Measurements from ENCODE around the gene FAM167B.

FAM167B gene

DNA sequence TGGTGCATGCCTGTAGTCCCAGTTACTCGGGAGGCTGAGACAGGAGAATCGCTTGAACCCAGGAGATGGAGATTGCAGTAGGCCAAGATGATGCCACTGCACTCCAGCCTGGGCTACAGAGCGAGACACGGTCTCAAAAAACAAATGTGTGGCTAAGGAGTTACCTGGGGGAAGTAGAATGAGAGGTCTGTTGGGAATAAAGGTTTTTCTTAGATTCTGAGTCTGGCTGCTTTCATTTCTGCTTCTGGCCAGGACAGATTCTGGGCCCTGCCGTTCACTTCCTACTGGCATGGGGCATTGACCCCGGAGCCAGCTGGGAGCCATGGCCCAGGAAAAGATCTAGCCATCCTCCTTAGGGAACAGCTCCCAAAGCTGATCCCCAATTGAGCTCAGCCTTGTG lies 38.6 kb upstream of the FAM167B start:
- H3K9me3 ChIP-seq (ENCODE audit: control insufficient read depth in 1 of 2, low read length in 2 of 2), result no peaks in the 10 kb centered on the region
- no peaks in the 10 kb centered on the region for H3K36me3 ChIP-seq (ENCODE audit: control insufficient read depth in 1 of 2, insufficient read depth in 2 of 2, low read length in 2 of 2)
- H3K27me3 ChIP-seq (ENCODE audit: low read depth, low read length), result no peaks in the 10 kb centered on the region
- no peak overlapping the region for H3K4me3 ChIP-seq (ENCODE audit: low read depth in 1 of 2, low read length in 2 of 2)
- H3K27ac ChIP-seq (ENCODE audit: low read length), result no peak overlapping the region
- peaks cover 7 to 18% of the 10 kb centered on the region in 2 donors for H3K4me1 ChIP-seq (ENCODE audit: control insufficient read depth in 1 of 2, insufficient read depth in 2 of 2, low read length in 2 of 2)

- Histone ChIP-seq H3K4me3 (ENCODE audit: low read depth in 1 of 2, low read length in 2 of 2) (no peak within 1 kb of the TSS), H3K4me1 (ENCODE audit: control insufficient read depth in 1 of 2, insufficient read depth in 2 of 2, low read length in 2 of 2) (peaks cover 7 to 18% of the 10 kb centered on the region in 2 donors), H3K36me3 (ENCODE audit: control insufficient read depth in 1 of 2, insufficient read depth in 2 of 2, low read length in 2 of 2) (no peaks in the 10 kb centered on the region), H3K27me3 (ENCODE audit: low read depth, low read length) (no peaks in the 10 kb centered on the region), H3K27ac (ENCODE audit: low read length) (no peak within 1 kb of the TSS), H3K9me3 (ENCODE audit: control insufficient read depth in 1 of 2, low read length in 2 of 2) (no peaks in the 10 kb centered on the region)
These were observed 38.1 kb upstream of the FAM167B start, which contains the start of gene DCDC2B for GRCh38 chr1:32208891-32209328. TSS of gene DCDC2B (plus strand) at chr1:32209089. CDS start at chr1:32209094, 5 bp downstream.

DNA sequence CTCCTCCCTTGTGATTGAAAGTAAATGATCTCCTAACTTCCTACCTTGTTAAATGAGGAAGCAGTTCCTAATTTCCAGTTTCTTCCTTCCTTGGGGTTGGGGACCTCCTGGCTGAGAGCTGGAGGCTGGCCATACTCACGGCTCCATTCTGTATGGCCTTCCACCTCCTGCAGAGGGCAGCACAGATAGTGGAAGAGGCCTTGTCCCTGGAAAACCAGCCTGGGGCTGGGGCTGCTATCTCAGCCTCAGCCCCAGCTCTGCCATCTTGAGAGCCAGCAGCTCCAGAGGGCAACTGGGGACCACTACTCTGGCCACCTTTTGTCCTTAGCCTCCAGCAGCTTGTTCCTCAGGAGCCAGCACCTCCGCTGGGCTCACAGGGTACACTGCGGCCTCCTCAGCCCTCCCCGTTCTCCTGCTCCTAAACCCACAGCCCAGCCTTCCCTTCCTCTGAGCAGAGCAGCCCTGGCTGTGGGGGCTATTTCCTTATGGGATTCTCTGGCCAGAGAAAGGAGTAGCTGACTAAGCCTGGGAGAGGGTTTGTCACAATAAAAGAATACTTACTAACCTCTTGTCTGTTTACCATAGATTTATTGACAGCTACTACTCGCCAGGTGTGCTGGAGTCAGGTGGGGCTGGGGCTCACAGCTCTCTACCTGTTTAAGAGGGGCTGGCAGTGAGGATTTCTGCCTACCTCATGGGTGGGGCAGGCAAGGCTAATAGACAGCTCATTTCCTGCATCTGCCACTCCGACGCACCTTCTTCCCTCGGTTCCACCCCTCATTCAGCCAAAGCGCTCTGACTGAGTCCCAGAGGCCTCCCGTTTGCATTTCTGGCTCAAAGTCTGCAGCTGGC lies 31.2 kb upstream of the FAM167B start:
- peaks cover 35 to 40% of the 10 kb centered on the region in 2 donors for H3K36me3 ChIP-seq (ENCODE audit: control insufficient read depth in 1 of 2, insufficient read depth in 2 of 2, low read length in 2 of 2)
- no peaks in the 10 kb centered on the region for H3K9me3 ChIP-seq (ENCODE audit: control insufficient read depth in 1 of 2, low read length in 2 of 2)
- peak overlapping the region; percentile 20 for H3K27ac ChIP-seq (ENCODE audit: low read length)
- no peak overlapping the region for H3K4me3 ChIP-seq (ENCODE audit: low read depth in 1 of 2, low read length in 2 of 2)
- no peaks in the 10 kb centered on the region for H3K27me3 ChIP-seq (ENCODE audit: low read depth, low read length)
- H3K4me1 ChIP-seq (ENCODE audit: control insufficient read depth in 1 of 2, insufficient read depth in 2 of 2, low read length in 2 of 2), result peaks cover 1 to 3% of the 10 kb centered on the region in 2 donors

- Histone ChIP-seq H3K9me3 (ENCODE audit: control insufficient read depth in 1 of 2, low read length in 2 of 2) (no peaks in the 10 kb centered on the region), H3K27me3 (ENCODE audit: low read depth, low read length) (no peaks in the 10 kb centered on the region), H3K27ac (ENCODE audit: low read length) (peak overlapping the region; percentile 20), H3K4me3 (ENCODE audit: low read depth in 1 of 2, low read length in 2 of 2) (no peak overlapping the region), H3K36me3 (ENCODE audit: control insufficient read depth in 1 of 2, insufficient read depth in 2 of 2, low read length in 2 of 2) (peaks cover 35 to 40% of the 10 kb centered on the region in 2 donors), H3K4me1 (ENCODE audit: control insufficient read depth in 1 of 2, insufficient read depth in 2 of 2, low read length in 2 of 2) (peaks cover 8 to 10% of the 10 kb centered on the region in 2 donors)
These were observed 30.5 kb upstream of the FAM167B start for GRCh38 chr1:32216566-32216965.

DNA sequence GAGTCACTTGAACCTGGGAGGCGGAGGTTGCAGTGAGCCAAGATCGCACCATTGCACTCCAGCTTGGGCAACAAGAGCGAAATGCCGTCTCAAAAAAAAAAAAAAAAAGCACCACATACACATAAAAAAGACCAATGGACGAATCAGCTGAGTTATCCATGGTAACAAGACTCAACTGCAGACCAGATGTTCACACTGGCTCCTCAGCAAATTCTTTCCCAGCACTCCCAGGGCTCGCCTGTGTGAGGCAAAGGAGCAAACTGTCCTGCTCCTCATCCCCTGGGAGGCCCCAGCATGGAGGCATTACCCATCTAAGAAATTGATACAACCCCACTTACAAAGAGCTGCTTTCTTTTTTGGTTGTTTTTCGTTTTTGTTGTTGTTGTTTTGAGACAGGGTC lies 28.0 kb upstream of the FAM167B start:
- peaks cover 39 to 40% of the 10 kb centered on the region in 2 donors for H3K36me3 ChIP-seq (ENCODE audit: control insufficient read depth in 1 of 2, insufficient read depth in 2 of 2, low read length in 2 of 2)
- no peaks in the 10 kb centered on the region for H3K27me3 ChIP-seq (ENCODE audit: low read depth, low read length)
- no peak overlapping the region for H3K27ac ChIP-seq (ENCODE audit: low read length)
- no peak overlapping the region for H3K4me3 ChIP-seq (ENCODE audit: low read depth in 1 of 2, low read length in 2 of 2)
- no peaks in the 10 kb centered on the region for H3K9me3 ChIP-seq (ENCODE audit: control insufficient read depth in 1 of 2, low read length in 2 of 2)
- H3K4me1 ChIP-seq (ENCODE audit: control insufficient read depth in 1 of 2, insufficient read depth in 2 of 2, low read length in 2 of 2), result peaks cover 15 to 24% of the 10 kb centered on the region in 2 donors

DNA sequence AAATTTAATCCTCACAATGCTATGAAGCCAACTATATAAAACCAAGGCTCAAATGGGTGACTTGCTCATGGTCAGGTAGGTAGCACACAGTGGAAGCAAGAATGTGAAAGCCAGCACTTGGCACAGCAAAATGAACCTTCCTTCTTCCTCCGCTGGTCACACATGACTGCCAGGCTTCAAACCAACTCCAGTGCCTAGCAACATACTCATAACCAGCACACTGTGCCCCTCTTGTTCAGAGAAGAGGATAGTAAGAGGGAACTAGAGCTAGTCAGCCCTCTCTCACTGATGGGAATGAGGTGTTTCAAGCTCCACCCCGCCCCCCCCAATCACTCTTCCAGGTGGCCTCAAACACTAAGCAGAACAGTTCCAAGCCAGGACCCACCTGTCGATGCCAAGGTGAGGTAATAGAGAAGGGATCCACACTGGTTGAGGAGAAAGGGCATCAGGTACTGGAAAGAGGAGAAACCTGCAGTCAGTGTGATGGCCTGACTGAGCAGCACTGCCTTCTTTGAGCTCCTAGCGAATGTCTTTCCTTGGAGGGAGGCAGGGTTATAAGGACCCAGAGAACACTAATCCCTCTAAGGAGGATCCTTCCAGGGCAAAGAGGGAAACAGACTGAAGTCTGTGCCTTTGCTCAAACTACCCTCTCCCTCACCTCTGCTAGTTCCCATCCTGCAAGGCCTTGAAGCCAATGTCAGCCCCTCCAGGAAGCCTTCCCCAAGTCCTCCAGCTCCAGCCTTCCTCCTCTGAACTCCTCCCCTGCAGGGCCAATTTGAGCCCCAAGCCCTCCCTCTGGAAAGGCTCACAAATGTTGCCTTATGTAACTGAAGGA lies 26.1 kb upstream of the FAM167B start:
- H3K27me3 ChIP-seq (ENCODE audit: low read depth, low read length), result no peaks in the 10 kb centered on the region
- peak overlapping the region; percentile 100 for H3K27ac ChIP-seq (ENCODE audit: low read length)
- no peaks in the 10 kb centered on the region for H3K9me3 ChIP-seq (ENCODE audit: control insufficient read depth in 1 of 2, low read length in 2 of 2)
- peaks cover 16 to 27% of the 10 kb centered on the region in 2 donors for H3K4me1 ChIP-seq (ENCODE audit: control insufficient read depth in 1 of 2, insufficient read depth in 2 of 2, low read length in 2 of 2)
- H3K4me3 ChIP-seq (ENCODE audit: low read depth in 1 of 2, low read length in 2 of 2), result peak overlapping the region; percentile 68 to 98
- peaks cover 23 to 36% of the 10 kb centered on the region in 2 donors for H3K36me3 ChIP-seq (ENCODE audit: control insufficient read depth in 1 of 2, insufficient read depth in 2 of 2, low read length in 2 of 2)

GRCh38 chr1:32221581-32221979 lies 25.4 kb upstream of the FAM167B start:
- H3K27ac ChIP-seq (ENCODE audit: low read length), result peak overlapping the region; percentile 100
- H3K36me3 ChIP-seq (ENCODE audit: control insufficient read depth in 1 of 2, insufficient read depth in 2 of 2, low read length in 2 of 2), result peaks cover 23 to 34% of the 10 kb centered on the region in 2 donors

DNA sequence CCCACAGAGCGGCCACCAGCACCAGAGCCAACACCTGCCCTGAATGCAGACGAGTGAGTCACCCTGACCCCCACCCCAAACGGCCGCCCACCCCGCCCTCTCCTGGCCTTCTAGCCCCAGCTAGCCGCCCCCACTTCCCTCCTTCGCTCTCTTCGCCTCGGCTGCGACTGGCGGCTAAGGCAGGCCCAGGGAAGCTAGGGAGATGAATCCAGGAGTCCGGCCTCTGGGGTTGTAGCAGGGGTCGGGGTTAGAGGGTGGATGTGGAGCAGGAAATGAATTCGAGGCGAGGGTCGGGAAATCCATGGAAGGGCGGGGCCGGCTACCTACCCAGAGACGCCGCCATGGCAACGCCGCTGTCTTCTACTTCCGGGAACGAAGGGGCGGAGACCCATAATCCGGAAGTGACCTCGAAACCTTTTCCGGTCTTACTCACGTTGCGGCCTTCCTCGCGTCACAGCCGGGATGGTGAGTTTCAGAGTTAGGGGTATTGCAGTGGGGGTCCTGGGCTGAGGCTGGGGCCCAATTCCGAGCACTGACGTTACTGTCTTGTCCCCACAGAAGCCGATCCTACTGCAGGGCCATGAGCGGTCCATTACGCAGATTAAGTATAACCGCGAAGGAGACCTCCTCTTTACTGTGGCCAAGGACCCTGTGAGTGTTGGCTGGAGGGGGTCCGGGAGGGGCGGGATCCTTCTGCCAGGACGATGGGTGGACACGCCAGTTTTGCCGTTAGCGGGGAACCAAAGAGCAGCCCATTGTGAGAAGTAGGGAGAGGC lies 24.9 kb upstream of the FAM167B start, which contains the start of the genes EIF3I and TMEM234:
Gene EIF3I (plus strand): TSS at position 428 of the 776 bp plus-strand sequence. CDS start 35 bp downstream, at position 463.
Gene TMEM234 (minus strand): TSS at position 374 of the 776 bp plus-strand sequence. CDS start 31 bp downstream, at position 343.
- Histone ChIP-seq H3K36me3 (ENCODE audit: control insufficient read depth in 1 of 2, insufficient read depth in 2 of 2, low read length in 2 of 2) (peaks cover 18 to 28% of the 10 kb centered on the region in 2 donors), H3K4me1 (ENCODE audit: control insufficient read depth in 1 of 2, insufficient read depth in 2 of 2, low read length in 2 of 2) (peaks cover 16 to 27% of the 10 kb centered on the region in 2 donors), H3K27ac (ENCODE audit: low read length) (peak within 1 kb of the TSS; percentile 100)

More at GRCh38 chr1:32221581-32221979, 25.4 kb upstream of the FAM167B start:
- Histone ChIP-seq H3K4me1 (ENCODE audit: control insufficient read depth in 1 of 2, insufficient read depth in 2 of 2, low read length in 2 of 2) (peaks cover 16 to 27% of the 10 kb centered on the region in 2 donors), H3K4me3 (ENCODE audit: low read depth in 1 of 2, low read length in 2 of 2) (peak overlapping the region; percentile 68 to 98), H3K9me3 (ENCODE audit: control insufficient read depth in 1 of 2, low read length in 2 of 2) (no peaks in the 10 kb centered on the region), H3K27me3 (ENCODE audit: low read depth, low read length) (no peaks in the 10 kb centered on the region)

GRCh38 chr1:32223683-32224082 lies 23.3 kb upstream of the FAM167B start:
- Histone ChIP-seq H3K27ac (ENCODE audit: low read length) (no peak overlapping the region), H3K27me3 (ENCODE audit: low read depth, low read length) (no peaks in the 10 kb centered on the region), H3K4me3 (ENCODE audit: low read depth in 1 of 2, low read length in 2 of 2) (peak overlapping the region; percentile 21 to 68), H3K36me3 (ENCODE audit: control insufficient read depth in 1 of 2, insufficient read depth in 2 of 2, low read length in 2 of 2) (peaks cover 28 to 30% of the 10 kb centered on the region in 2 donors), H3K4me1 (ENCODE audit: control insufficient read depth in 1 of 2, insufficient read depth in 2 of 2, low read length in 2 of 2) (peaks cover 16 to 27% of the 10 kb centered on the region in 2 donors), H3K9me3 (ENCODE audit: control insufficient read depth in 1 of 2, low read length in 2 of 2) (no peaks in the 10 kb centered on the region)

More for the DNA sequence above, 24.9 kb upstream of the FAM167B start, which contains the start of the genes EIF3I and TMEM234:
- Histone ChIP-seq H3K4me3 (ENCODE audit: low read depth in 1 of 2, low read length in 2 of 2) (peak within 1 kb of the TSS; percentile 68 to 98), H3K9me3 (ENCODE audit: control insufficient read depth in 1 of 2, low read length in 2 of 2) (no peaks in the 10 kb centered on the region), H3K27me3 (ENCODE audit: low read depth, low read length) (no peaks in the 10 kb centered on the region)

DNA sequence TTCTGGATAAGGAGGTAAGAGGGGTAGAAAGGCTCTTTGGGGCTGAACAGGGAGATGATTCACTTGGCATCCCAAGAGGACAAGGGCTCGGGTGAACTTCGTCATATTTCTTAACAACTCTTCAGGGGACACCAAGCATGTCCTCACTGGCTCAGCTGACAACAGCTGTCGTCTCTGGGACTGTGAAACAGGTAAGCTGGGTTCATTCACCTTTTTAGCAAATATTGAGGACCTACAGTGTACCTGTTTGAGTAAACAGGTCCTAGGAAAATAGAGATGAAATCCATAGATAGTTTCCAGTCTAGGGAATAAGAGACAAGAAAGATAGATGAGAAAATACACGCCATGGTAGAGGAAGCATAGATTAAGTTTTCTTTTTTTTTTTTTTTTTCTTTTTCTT lies 22.7 kb upstream of the FAM167B start:
- Histone ChIP-seq H3K27me3 (ENCODE audit: low read depth, low read length) (no peaks in the 10 kb centered on the region), H3K4me3 (ENCODE audit: low read depth in 1 of 2, low read length in 2 of 2) (no peak overlapping the region), H3K9me3 (ENCODE audit: control insufficient read depth in 1 of 2, low read length in 2 of 2) (no peaks in the 10 kb centered on the region), H3K36me3 (ENCODE audit: control insufficient read depth in 1 of 2, insufficient read depth in 2 of 2, low read length in 2 of 2) (peaks cover 34% of the 10 kb centered on the region in 2 donors), H3K4me1 (ENCODE audit: control insufficient read depth in 1 of 2, insufficient read depth in 2 of 2, low read length in 2 of 2) (peaks cover 16 to 27% of the 10 kb centered on the region in 2 donors), H3K27ac (ENCODE audit: low read length) (no peak overlapping the region)

All from muscle layer of duodenum (tissue), 2 donors.